ENCODE data around the gene TMIGD1.
A peak's percentile ranks its signal among the peaks of the same experiment; 100 is the strongest.

Gene TMIGD1

GRCh38 chr17:30309591-30309990 is 24.3 kb downstream of the TMIGD1 start:
- no peak for DNase-seq
- peaks cover 0 to under 1% of the 10 kb centered on the region in 2 donors for H3K27me3 Mint-ChIP-seq
- no peak for ATAC-seq (replicated peaks)
- no peak overlapping the region for H3K4me3 Mint-ChIP-seq
- H3K36me3 Mint-ChIP-seq (ENCODE audit: insufficient read depth): no peaks in the 10 kb centered on the region
- H3K27ac Mint-ChIP-seq: no peak overlapping the region
- no peaks in the 10 kb centered on the region for H3K9me3 Mint-ChIP-seq
- no peaks in the 10 kb centered on the region for H3K4me1 Mint-ChIP-seq (ENCODE audit: low read depth in 2 of 2)

DNA sequence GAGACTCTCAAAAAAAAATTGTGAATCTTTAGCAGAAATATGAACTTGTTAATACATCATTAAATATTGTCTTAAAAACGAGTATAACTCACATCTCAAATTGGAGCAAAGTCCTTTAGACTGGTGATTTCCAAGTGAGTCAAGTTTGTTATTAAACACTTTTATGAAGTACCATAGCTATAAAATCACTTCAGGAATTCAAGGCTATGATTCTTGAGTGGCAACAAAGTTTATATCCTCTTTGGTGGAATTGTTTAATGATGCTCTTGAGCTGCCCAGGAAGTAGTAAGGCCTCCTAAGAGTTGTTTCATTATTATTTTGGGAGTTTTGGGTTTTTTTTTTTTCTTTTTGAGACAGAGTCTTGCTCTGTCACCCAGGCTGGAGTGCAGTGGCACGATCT is 25.5 kb downstream of the TMIGD1 start:
- ATAC-seq (replicated peaks): no peak
- no peak for DNase-seq
- Mint-ChIP-seq H3K36me3 (ENCODE audit: insufficient read depth) (no peaks in the 10 kb centered on the region), H3K9me3 (no peaks in the 10 kb centered on the region), H3K27ac (no peak overlapping the region), H3K4me3 (no peak overlapping the region), H3K27me3 (no peaks in the 10 kb centered on the region), H3K4me1 (ENCODE audit: low read depth in 2 of 2) (no peaks in the 10 kb centered on the region)

- H3K4me1 Mint-ChIP-seq (ENCODE audit: low read depth in 2 of 2): no peaks in the 10 kb centered on the region
- no peak overlapping the region for H3K4me3 Mint-ChIP-seq
- H3K9me3 Mint-ChIP-seq: no peaks in the 10 kb centered on the region
- no peaks in the 10 kb centered on the region for H3K36me3 Mint-ChIP-seq (ENCODE audit: insufficient read depth)
- H3K27me3 Mint-ChIP-seq: no peaks in the 10 kb centered on the region
- no peak overlapping the region for H3K27ac Mint-ChIP-seq
- ATAC-seq (replicated peaks) (no peak), DNase-seq (no peak)
Observed at GRCh38 chr17:30304778-30305177, 29.1 kb downstream of the TMIGD1 start.

GRCh38 chr17:30302241-30302640 is 31.6 kb downstream of the TMIGD1 start:
- Mint-ChIP-seq H3K27me3 (no peaks in the 10 kb centered on the region), H3K9me3 (no peaks in the 10 kb centered on the region), H3K4me3 (no peak overlapping the region), H3K4me1 (ENCODE audit: low read depth in 2 of 2) (no peaks in the 10 kb centered on the region), H3K36me3 (ENCODE audit: insufficient read depth) (no peaks in the 10 kb centered on the region), H3K27ac (no peak overlapping the region)
- no peak for ATAC-seq (replicated peaks)
- DNase-seq: no peak

- no peak overlapping the region for H3K27ac Mint-ChIP-seq
- no peaks in the 10 kb centered on the region for H3K9me3 Mint-ChIP-seq
- no peaks in the 10 kb centered on the region for H3K36me3 Mint-ChIP-seq (ENCODE audit: insufficient read depth)
- no peak for DNase-seq
- no peaks in the 10 kb centered on the region for H3K27me3 Mint-ChIP-seq
- H3K4me1 Mint-ChIP-seq (ENCODE audit: low read depth in 2 of 2): no peaks in the 10 kb centered on the region
- H3K4me3 Mint-ChIP-seq: no peak overlapping the region
- no peak for ATAC-seq (replicated peaks)
Observed at GRCh38 chr17:30300818-30301217, 33.0 kb downstream of the TMIGD1 start.

- no peaks in the 10 kb centered on the region for H3K36me3 Mint-ChIP-seq (ENCODE audit: insufficient read depth)
- ATAC-seq (replicated peaks) (no peak), DNase-seq (no peak)
- no peaks in the 10 kb centered on the region for H3K9me3 Mint-ChIP-seq
- no peaks in the 10 kb centered on the region for H3K27me3 Mint-ChIP-seq
- no peaks in the 10 kb centered on the region for H3K4me1 Mint-ChIP-seq (ENCODE audit: low read depth in 2 of 2)
- no peak overlapping the region for H3K4me3 Mint-ChIP-seq
- no peak overlapping the region for H3K27ac Mint-ChIP-seq
Observed at GRCh38 chr17:30299000-30299399, 34.9 kb downstream of the TMIGD1 start.

- Mint-ChIP-seq H3K4me3 (no peak overlapping the region), H3K9me3 (no peaks in the 10 kb centered on the region), H3K4me1 (ENCODE audit: low read depth in 2 of 2) (no peaks in the 10 kb centered on the region), H3K27me3 (no peaks in the 10 kb centered on the region), H3K27ac (no peak overlapping the region), H3K36me3 (ENCODE audit: insufficient read depth) (no peaks in the 10 kb centered on the region)
- no peak for DNase-seq
- ATAC-seq (replicated peaks): no peak
Observed at GRCh38 chr17:30297715-30298114, 36.1 kb downstream of the TMIGD1 start.

- Mint-ChIP-seq H3K9me3 (no peaks in the 10 kb centered on the region), H3K27me3 (no peaks in the 10 kb centered on the region), H3K4me3 (no peak overlapping the region), H3K4me1 (ENCODE audit: low read depth in 2 of 2) (no peaks in the 10 kb centered on the region), H3K27ac (no peak overlapping the region), H3K36me3 (ENCODE audit: insufficient read depth) (no peaks in the 10 kb centered on the region)
- ATAC-seq (replicated peaks) (no peak), DNase-seq (no peak)
Observed at GRCh38 chr17:30296499-30297080, 37.3 kb downstream of the TMIGD1 start.

DNA sequence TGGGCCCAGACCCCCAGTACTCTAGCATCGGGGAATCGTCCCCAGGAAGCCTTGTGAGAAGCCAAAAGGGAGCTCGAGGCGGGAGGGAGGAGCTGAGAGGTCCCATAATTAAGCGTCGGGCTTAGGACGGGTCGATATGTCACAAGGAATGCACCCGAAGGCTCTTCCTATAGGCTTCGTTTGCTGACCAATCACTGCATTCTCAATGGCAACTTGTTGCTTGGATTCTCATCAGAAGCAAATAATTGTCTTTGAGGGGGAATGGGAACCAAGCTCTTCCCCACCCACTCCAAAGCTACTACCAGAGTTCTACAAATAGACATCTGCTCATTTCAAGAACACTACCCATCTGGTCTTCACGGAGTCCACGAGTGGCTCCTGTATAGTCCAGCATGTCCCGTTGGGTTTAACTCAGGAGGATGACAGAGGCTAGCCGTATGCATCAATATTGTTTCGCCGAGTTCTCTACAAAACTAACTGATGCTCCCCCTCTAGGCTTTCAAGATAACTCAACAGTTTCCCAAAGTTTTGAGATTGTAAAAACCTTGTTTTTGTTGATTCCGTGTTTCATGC is 41.5 kb downstream of the TMIGD1 start:
- Mint-ChIP-seq H3K4me3 (peak overlapping the region in 1 of 2 donors; percentile 89), H3K4me1 (ENCODE audit: low read depth in 2 of 2) (peaks cover 7 to 18% of the 10 kb centered on the region in 2 donors), H3K9me3 (no peaks in the 10 kb centered on the region), H3K27ac (peak overlapping the region in 1 of 2 donors; percentile 85), H3K27me3 (no peaks in the 10 kb centered on the region), H3K36me3 (ENCODE audit: insufficient read depth) (peaks cover 4% of the 10 kb centered on the region)
- ATAC-seq (replicated peaks): no peak
- DNase-seq: no peak

DNA sequence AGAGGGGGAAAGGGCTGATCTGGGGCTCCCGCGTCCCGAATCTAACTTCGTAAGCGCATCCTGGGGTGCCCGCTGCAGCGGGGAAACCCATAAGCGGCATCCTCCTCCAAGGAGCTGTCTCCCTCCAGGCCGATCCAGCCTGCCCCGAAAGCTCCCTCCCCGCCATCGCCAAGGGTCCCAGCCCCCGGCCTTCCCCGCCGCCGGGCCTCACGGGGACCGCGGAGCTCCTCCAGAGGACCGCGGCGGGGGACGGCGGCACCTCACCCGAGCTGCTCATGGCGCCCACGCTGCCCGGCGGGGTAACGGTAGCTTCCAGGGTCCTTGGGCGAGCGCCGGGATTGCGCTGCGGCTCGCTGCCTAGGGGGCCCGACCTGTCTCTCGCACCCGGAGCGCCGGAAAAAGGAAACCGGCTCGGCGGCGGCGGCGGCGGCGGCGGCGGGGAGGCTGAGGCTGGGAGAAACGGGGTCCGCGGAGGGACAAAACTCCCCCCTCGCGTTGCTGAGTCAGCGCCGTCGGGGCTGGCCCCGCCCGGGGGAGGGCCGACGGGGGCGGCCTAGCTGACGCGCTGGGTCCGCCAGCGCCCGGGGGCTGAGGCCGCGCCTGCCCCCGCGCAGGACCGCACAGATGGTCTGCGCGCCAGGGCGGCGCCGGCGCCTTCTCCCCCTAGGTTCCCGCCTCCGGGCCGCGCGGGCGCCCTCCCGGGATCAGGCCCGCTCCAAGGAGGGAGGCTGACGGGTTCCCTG is 42.1 kb downstream of the TMIGD1 start, which contains the start of gene BLMH:
Gene BLMH (minus strand): TSS at position 402 of the 743 bp plus-strand sequence. CDS start 125 bp downstream, at position 277.
- Mint-ChIP-seq H3K4me1 (ENCODE audit: low read depth in 2 of 2) (peaks cover 7 to 18% of the 10 kb centered on the region in 2 donors), H3K4me3 (peak within 1 kb of the TSS in 1 of 2 donors; percentile 89), H3K27me3 (no peaks in the 10 kb centered on the region), H3K9me3 (no peaks in the 10 kb centered on the region), H3K36me3 (ENCODE audit: insufficient read depth) (peaks cover 10% of the 10 kb centered on the region), H3K27ac (peak within 1 kb of the TSS; percentile 84 to 85)
- DNase-seq (peak; percentile 74 to 78 (median 74)), ATAC-seq (replicated peaks) (peak; percentile 90)

DNA sequence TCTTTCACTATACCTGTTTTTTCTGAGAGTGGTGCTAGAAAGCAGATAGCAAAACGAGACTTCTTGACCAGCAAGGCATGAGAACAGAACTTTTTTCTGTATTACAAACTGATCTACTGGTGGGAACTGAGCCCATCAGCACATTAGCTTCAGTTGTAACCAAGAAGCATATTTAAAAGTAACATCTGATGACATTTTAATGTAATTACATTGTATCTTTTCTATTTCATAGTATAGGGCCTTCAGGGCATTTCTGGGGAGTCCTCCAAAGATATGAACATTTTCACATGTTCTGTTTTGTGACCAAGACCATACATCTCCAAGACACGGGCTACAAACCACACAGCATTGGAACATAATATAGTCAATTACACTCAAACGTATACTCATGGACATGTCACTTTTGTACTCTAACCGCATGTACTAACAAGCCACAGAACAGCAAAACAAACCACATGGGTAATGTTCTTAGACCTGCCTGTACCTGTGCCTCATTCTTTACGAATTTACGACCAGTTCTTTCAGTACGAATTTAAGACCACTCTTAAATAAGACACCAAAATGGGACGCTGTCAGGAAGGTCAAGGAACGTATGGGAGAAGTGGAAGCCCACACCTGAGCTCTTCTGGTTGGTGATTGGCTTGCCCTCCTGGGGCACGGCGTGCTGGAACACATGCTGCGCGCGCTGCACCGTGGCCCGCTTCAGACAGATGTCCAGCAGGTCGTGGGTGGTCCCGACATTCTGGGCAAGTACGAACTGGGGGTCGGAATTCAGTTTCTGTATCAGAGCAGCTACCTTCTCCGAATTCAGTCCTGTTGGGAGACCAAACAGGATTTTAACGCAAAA is 42.9 kb downstream of the TMIGD1 start:
- ATAC-seq (replicated peaks): peak; percentile 39
- Mint-ChIP-seq H3K9me3 (no peaks in the 10 kb centered on the region), H3K4me3 (peak overlapping the region in 1 of 2 donors; percentile 89), H3K36me3 (ENCODE audit: insufficient read depth) (peaks cover 15% of the 10 kb centered on the region), H3K4me1 (ENCODE audit: low read depth in 2 of 2) (peaks cover 7 to 18% of the 10 kb centered on the region in 2 donors), H3K27me3 (no peaks in the 10 kb centered on the region), H3K27ac (peak overlapping the region; percentile 84 to 85)
- peak; percentile 3 to 9 (median 6) for DNase-seq

- peak overlapping the region in 1 of 2 donors; percentile 89 for H3K4me3 Mint-ChIP-seq
Observed at GRCh38 chr17:30290077-30290476, 43.8 kb downstream of the TMIGD1 start.

GRCh38 chr17:30279156-30279555 is 54.7 kb downstream of the TMIGD1 start:
- DNase-seq (no peak), ATAC-seq (replicated peaks) (no peak)
- peaks cover 53% of the 10 kb centered on the region for H3K36me3 Mint-ChIP-seq (ENCODE audit: insufficient read depth)
- peaks cover 6 to 8% of the 10 kb centered on the region in 2 donors for H3K4me1 Mint-ChIP-seq (ENCODE audit: low read depth in 2 of 2)
- no peaks in the 10 kb centered on the region for H3K9me3 Mint-ChIP-seq
- H3K27ac Mint-ChIP-seq: no peak overlapping the region
- no peak overlapping the region for H3K4me3 Mint-ChIP-seq
- H3K27me3 Mint-ChIP-seq: no peaks in the 10 kb centered on the region

More at GRCh38 chr17:30290077-30290476, 43.8 kb downstream of the TMIGD1 start:
- no peak for DNase-seq
- Mint-ChIP-seq H3K27me3 (no peaks in the 10 kb centered on the region), H3K27ac (no peak overlapping the region), H3K9me3 (no peaks in the 10 kb centered on the region), H3K4me1 (ENCODE audit: low read depth in 2 of 2) (peaks cover 7 to 18% of the 10 kb centered on the region in 2 donors), H3K36me3 (ENCODE audit: insufficient read depth) (peaks cover 22% of the 10 kb centered on the region)
- ATAC-seq (replicated peaks): no peak

All from effector memory CD8-positive, alpha-beta T cell (primary cell).